ELR (cell line): ENCODE data around the gene PRR7.
"Not testable (repeated sequence)": the region's sequence is repeated elsewhere in the genome, so short reads cannot be mapped to it uniquely, and the experiment has no call there.

Source experiments
- DNase-seq: peaks from one replicate; pipeline ENCODE4 v3.0.0-alpha.2; 2015; ENCODE audit warnings: low read depth

PRR7 gene

GRCh38 chr5:177446200-177447065 is at the start of gene PRR7:
PRR7 (plus strand) TSS chr5:177446814; CDS start chr5:177455068, 8,254 bp downstream.
- peak; percentile 78 for DNase-seq

DNA sequence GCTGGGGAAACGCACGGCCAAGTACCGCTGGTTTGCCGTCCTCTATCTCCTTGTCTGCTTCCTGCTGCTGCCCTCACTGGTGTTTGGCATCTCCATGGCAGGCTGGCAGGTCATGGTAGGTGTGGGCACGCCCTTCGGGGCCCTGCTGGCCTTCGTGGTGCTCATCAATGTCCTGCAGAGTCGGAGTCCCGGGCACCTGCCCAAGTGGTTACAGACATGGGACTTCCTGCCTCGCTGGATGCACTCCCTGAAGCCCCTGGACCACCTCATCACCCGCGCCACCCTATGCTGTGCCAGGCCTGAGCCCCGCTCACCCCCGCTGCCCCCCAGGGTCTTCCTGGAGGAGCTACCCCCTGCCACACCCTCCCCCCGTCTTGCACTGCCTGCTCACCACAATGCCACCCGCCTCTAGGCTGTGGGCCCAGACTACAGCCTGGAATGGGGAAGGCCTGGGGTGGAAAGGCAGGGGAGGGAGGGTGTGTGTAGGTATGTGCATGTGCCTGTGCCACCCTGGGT is 48.7 kb upstream of the PRR7 start:
- DNase-seq, result no peak

- DNase-seq, result peak; percentile 43
These were observed 46.4 kb upstream of the PRR7 start, which contains the start of gene PFN3 for GRCh38 chr5:177399997-177400868. PFN3 (minus strand) TSS chr5:177400661; CDS start chr5:177400576, 85 bp downstream.

DNA sequence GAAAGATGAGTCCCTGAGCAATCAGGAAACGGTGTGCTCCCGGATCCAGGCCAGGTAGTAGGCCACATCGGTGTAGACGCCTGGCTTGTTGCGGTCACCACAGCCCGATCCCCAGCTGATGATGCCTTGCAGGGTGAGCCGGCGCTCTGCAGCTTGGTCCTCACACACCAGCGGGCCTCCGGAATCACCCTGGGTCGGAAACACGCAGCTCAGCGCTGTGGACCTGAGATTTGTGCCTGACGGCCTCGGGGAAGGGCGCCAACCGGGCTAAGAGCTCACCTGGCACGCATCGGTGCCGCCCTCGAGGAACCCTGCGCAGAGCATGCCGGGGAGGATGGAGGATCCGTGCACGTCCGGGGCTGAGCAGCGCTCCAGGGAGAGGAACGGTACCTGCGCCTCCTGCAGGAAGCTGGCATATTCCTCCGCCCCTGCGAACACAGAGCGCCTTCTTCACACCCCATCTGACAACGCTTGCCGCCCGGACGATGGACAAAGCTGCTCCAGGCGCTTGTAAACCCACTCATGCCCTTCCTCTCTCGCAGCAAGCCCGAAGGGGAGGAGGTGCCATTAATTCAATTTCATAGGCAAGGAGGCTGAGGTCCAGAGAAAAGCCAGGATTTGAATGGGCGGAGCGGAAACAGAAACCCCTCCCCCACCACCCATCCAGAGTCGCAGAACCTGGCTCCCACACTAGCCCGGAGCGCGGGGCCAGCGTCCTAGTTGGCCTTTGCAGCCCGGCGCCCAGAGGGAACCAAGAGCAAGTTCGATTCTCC is 44.2 kb upstream of the PRR7 start:
- DNase-seq, result peak; percentile 72

- DNase-seq, result peak; percentile 38
These were observed 43.4 kb upstream of the PRR7 start for GRCh38 chr5:177403102-177403791.

DNA sequence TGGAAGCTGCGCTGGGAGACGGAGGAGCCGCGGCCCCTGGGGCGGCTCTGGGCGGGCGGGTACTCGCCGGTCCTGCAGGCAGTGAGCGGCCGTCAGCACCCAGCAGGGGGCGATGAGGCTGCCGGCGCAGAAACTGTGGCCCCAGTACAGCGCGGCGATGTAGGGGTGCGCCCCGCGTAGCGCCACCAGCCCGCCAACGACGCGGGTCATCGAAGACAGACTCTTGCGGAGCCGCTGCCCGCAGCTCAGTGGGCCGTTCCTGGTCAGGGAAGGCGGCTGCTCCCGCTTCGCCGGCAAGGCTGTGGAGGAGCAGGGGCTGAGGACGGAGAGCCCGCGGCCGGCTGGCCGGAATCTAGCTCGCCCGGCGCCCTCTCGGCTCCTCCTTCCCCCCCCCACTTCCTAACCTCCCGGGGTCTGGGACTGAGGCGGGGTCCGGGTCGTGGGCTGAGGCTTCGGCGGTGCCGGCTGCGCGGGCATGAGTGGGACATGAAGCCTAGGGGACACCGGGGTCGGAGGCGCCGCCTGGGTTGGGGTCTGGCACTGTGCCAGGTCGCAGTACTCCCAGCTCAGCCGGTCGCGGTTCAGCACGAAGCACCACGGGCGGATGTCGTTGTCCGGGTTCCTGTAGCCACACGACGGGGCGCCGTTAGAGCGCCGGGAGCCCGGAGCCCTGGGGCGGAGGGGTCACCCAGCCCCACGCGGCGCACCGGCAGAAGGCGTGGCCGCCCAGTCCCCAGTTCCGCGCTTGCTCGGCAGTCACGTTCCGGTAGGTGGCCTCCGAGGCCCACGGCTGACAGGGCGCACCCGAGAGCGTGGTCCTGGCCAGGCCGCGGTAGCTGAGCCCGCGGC is 42.6 kb upstream of the PRR7 start:
- DNase-seq, result peak; percentile 87

GRCh38 chr5:177404641-177405179 is 41.9 kb upstream of the PRR7 start:
- no peak for DNase-seq

GRCh38 chr5:177405312-177405711 is 41.3 kb upstream of the PRR7 start:
- DNase-seq, result no peak

DNA sequence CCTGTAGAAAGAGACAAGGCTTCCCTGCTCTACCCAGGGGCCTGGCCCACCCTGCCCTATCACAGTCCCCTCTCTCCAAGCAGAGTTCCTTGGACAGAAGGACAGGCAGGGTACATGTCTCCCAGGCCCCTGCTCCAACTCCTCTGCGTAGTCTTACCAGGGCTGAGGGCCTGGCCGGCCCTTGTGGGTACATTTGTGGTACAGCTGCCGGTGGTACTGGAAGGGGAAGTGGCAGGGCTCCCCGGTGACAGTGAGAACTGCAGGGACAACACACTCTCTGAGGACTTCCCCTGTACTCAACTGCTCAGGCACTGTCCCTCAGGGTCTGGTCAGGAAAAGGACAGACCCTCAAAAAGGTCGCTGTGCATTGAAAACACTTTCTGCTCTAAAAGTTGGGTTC is 40.8 kb upstream of the PRR7 start:
- DNase-seq, result no peak

GRCh38 chr5:177409043-177409801 is 37.4 kb upstream of the PRR7 start, which contains the start of gene F12:
F12 (minus strand) TSS chr5:177409564; CDS start chr5:177409527, 37 bp downstream.
- no peak for DNase-seq

DNA sequence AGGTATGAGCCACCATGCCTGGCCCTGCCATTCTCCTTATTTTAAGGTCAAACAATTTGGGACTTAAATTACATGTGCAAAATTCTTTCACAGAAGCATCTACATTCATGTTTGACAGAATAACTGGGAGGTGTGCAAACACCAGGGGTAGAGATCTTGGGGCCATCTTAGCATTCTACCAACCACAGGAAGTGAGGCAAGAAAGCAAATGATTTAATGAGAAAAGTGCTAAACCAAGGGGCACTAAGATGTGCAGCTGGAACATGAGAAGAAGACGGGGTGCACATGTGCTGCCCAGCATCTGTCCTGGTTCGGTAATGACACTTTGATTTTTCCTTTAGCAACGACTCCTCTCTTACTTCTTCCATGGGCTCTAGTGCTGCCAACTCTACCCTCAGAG is 36.0 kb upstream of the PRR7 start:
- DNase-seq, result no peak

GRCh38 chr5:177412603-177413233 is 33.9 kb upstream of the PRR7 start:
- DNase-seq, result no peak

DNA sequence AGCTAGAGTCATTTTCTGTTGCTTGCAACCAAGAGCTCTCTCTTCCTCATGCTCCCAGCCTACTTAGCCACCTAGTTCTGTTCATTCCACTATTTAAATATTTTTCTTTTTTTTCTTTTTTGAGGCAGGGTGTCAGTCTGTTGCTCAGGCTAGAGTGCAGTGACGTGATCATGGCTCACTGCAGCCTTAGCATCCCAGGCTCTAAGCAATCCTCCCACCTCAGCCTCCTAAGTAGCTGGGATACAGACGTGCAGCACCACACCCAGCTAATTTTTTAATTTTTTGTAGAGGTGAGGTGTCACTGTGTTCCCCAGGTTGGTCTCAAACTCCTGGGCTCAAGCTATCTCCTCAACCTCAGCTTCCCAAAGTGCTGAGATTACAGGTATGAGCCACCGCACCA is 32.1 kb upstream of the PRR7 start:
- no peak for DNase-seq

- DNase-seq, result not testable (repeated sequence)
These were observed 29.5 kb upstream of the PRR7 start for GRCh38 chr5:177417081-177417480.

DNA sequence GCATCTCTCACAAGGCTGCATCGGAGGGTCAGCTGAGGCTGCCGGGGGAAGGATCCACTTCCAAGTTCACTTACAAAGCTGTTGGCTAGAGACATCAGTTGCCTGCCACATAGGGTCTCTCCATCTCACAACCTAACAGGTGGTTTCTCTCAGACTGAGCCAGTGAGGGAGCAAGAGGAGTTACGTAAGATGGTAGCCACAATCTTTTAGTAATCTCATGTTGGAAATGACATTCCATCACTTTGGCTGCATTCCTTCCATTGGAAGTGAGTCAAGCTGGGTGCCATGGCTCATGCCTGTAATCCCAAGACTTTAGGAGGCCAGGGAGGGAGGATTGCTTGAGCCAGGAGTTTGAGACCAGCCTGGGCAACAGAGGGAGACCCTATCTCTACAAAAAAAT is 27.6 kb upstream of the PRR7 start:
- DNase-seq, result peak; percentile 54

GRCh38 chr5:177420472-177420871 is 26.1 kb upstream of the PRR7 start:
- not testable (repeated sequence) for DNase-seq

DNA sequence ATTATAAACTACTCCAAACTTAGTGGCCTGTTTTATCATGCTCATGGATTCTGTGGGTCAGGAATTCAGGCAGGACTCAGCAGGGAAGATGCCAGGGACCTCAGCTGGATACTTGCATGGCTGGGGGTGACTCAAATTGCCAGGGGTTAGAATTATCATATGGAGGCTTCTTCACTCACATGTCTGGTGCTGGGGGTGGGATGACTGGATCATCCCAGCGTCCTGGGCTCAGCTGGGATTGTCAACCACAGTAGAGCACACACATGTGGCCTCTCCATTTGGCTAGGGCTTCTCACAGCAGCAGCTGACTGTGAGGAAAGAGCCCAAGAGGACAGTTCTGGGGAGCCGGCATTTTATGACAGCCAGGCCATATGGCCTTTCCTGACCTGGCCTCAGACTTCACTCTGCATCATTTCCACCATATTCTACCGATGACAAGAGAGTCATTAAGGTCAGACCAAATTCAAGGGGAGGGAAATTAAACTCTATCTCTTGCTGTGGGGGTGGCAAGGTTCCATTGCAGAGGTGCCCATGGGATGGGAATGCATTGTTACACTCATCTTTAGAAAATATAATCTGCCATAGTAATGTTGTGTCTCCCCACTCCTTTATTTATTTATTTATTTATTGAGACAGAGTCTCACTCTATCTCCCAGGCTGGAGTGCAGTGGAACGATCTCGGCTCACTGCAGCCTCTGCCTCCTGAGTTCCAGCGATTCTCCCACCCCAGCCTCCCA is 25.4 kb upstream of the PRR7 start:
- peak; percentile 30 for DNase-seq

DNA sequence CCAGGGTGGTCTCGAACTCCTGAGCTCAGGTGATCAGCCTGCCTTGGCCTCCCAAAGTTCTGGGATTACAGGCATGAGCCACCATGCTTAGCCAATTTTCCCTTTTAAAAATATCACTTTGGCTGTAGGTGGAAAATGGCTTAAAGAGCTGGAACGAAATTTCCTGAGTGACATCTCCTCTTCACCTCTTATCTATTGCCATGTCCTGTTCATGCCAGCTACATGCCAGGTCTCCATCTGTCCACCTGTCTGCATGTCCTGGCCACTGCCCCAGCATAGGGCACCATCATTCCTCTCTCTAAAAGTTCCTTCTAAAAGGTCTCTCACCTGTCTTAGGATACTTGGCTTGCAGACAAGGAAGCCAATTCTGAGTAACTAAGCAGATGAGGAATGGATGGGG is 22.9 kb upstream of the PRR7 start:
- DNase-seq, result no peak
